Vagina (tissue), 2 donors: Measurements from ENCODE around the gene NKTR.

ENCODE experiments used
- POLR2A ChIP-seq, 2 donors: fragments of 450-650 bp; IDR thresholded peaks; one replicate each; pipeline ENCODE4 v1.6.1; 2017; ENCODE audit warnings: antibody characterized with exemption in 2 of 2, mild to moderate bottlenecking in 2 of 2, moderate library complexity in 2 of 2
- POLR2AphosphoS5 ChIP-seq, 2 donors: sonication (generic); formaldehyde crosslinking; IDR thresholded peaks; one replicate each; pipeline ENCODE4 v1.9.0; 2017; ENCODE audit warnings: antibody characterized with exemption in 2 of 2, mild to moderate bottlenecking in 2 of 2, low read depth in 1 of 2; ENCODE audit not compliant: insufficient read depth in 1 of 2
- TF ChIP-seq, protein P1 (sequence below), 3 experiments: fragments of 450-650 bp in 2 of 3; fragments of 200-600 bp in 1 of 3; sonication (generic) in 1 of 3; IDR thresholded peaks; one replicate each; pipeline ENCODE4 v1.5.1; 2017 to 2019; ENCODE audit warnings: antibody characterized with exemption in 3 of 3, mild to moderate bottlenecking in 2 of 3, moderate library complexity in 2 of 3

DNA sequence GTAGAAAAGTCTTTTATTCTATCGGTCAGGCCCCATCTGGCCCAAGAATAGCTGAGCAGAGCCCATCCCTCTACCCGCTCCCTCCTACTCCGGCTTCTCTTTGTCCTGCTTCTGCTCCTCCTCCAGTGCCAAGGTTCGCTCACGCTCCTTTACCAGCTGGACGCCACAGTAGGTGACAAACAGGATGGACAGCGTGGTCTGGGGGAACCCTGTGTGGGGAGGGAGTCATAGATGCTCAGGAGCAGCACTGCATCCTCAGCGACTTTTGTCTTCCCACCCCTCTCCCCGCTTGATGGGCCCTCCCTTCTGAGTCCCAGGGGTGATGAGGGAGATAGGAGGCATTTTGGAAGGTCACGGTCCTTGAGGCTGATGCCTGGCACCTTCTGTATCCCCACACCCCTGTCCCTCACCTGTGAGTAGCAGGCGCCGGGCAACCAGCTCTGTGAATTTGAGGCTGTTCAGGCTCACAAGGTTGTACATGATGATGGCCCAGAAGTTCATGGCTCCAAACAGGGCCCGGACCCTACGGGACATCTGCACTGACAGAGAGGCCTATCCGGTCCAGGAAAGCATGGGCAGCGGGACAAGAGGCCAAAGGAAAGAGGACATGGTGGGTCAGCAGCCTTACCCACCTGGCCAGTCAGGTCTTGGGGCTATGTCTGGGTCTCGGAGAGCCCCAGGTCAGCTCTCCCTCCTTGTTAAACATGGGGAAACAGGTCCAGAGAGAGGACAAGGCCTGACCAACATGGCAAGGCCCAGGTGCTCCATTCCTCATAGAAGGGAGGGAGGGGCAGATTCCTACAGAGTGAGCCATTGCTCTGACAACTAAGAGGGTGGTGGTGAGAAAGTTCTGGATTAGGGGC is 92.4 kb downstream of the NKTR start:
- TF ChIP-seq, protein P1, sequence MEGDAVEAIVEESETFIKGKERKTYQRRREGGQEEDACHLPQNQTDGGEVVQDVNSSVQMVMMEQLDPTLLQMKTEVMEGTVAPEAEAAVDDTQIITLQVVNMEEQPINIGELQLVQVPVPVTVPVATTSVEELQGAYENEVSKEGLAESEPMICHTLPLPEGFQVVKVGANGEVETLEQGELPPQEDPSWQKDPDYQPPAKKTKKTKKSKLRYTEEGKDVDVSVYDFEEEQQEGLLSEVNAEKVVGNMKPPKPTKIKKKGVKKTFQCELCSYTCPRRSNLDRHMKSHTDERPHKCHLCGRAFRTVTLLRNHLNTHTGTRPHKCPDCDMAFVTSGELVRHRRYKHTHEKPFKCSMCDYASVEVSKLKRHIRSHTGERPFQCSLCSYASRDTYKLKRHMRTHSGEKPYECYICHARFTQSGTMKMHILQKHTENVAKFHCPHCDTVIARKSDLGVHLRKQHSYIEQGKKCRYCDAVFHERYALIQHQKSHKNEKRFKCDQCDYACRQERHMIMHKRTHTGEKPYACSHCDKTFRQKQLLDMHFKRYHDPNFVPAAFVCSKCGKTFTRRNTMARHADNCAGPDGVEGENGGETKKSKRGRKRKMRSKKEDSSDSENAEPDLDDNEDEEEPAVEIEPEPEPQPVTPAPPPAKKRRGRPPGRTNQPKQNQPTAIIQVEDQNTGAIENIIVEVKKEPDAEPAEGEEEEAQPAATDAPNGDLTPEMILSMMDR (IDR thresholded peaks at IDR 0.05) = no peak
- no peak for TF ChIP-seq POLR2AphosphoS5 (IDR thresholded peaks at IDR 0.05; ENCODE audit: insufficient read depth in 1 of 2, low read depth in 1 of 2)
- TF ChIP-seq POLR2A (IDR thresholded peaks at IDR 0.05) = no peak
